HUES6 (cell line): ENCODE data around the gene AGO3.

Experiments used
- H3K27ac ChIP-seq: 2 replicates; pipeline ENCODE4 v1.7.0; 2013; ENCODE audit warnings: low read depth, mild to moderate bottlenecking, low read length, inconsistent platforms
- H3K27me3 ChIP-seq: 2 replicates; pipeline ENCODE4 v1.6.1; 2013; ENCODE audit warnings: low read length; ENCODE audit not compliant: control insufficient read depth, insufficient read depth
- H3K36me3 ChIP-seq: 2 replicates; pipeline ENCODE4 v1.6.1; 2013; ENCODE audit warnings: low read length; ENCODE audit not compliant: control insufficient read depth, insufficient read depth
- H3K4me1 ChIP-seq: 2 replicates; pipeline ENCODE4 v1.6.1; 2013; ENCODE audit warnings: low read length; ENCODE audit not compliant: control insufficient read depth, insufficient read depth
- H3K4me3 ChIP-seq: 2 replicates; pipeline ENCODE4 v1.5.1; 2013; ENCODE audit warnings: low read depth, low read length
- H3K9ac ChIP-seq: one replicate; pipeline ENCODE4 v1.6.1; 2013; ENCODE audit warnings: mild to moderate bottlenecking, low read length
- H3K9me3 ChIP-seq: 2 replicates; pipeline ENCODE4 v1.6.1; 2013; ENCODE audit warnings: low read depth, low read length; ENCODE audit not compliant: control insufficient read depth, insufficient read depth

The AGO3 gene

DNA sequence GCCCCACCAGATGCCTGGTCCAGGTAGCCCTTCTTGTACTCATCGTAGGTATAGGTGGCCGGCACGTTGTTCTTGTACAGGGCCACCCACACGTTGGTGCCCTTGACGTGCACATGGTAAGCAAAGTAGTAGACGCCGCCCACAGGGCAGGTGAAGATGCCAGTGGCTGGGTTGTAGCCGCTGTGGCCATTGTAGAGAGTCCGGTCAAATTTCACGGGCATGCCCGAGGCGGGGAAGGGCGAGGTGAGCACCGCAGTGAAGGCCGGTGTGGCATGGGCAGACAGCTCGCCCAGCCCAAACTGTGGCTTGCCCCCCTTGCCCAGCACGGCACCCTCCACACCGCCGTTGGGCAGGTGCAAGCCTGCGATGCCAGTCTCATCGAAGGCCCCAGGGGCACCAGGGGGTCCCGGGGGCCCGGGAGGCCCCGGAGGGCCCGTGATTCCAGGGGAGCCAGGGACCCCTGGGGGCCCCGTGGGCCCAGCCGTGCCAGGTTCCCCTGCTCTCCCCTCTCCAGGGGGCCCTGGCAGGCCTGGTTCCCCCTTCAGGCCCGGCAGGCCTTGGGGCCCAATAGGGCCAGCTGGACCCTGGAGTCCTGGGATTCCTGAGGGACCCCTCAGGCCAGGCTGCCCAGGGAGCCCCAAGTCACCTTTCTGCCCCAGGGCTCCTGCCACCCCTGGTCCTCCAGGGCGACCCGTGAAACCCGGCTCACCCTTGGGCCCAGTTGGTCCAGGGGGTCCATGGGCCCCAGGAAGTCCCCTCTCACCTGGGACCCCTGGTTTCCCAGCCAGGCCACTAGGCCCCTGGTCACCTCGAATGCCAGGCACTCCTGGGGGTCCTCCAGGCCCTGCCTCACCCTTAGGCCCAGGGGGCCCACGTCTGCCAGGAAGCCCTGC is 167.0 kb downstream of the AGO3 start:
- no peak overlapping the region for H3K4me3 ChIP-seq
- H3K36me3 ChIP-seq, result peaks cover 32% of the 10 kb centered on the region
- H3K9me3 ChIP-seq, result no peaks in the 10 kb centered on the region
- no peak overlapping the region for H3K9ac ChIP-seq
- H3K4me1 ChIP-seq, result peaks cover 8% of the 10 kb centered on the region
- no peak overlapping the region for H3K27ac ChIP-seq
- H3K27me3 ChIP-seq, result no peaks in the 10 kb centered on the region

DNA sequence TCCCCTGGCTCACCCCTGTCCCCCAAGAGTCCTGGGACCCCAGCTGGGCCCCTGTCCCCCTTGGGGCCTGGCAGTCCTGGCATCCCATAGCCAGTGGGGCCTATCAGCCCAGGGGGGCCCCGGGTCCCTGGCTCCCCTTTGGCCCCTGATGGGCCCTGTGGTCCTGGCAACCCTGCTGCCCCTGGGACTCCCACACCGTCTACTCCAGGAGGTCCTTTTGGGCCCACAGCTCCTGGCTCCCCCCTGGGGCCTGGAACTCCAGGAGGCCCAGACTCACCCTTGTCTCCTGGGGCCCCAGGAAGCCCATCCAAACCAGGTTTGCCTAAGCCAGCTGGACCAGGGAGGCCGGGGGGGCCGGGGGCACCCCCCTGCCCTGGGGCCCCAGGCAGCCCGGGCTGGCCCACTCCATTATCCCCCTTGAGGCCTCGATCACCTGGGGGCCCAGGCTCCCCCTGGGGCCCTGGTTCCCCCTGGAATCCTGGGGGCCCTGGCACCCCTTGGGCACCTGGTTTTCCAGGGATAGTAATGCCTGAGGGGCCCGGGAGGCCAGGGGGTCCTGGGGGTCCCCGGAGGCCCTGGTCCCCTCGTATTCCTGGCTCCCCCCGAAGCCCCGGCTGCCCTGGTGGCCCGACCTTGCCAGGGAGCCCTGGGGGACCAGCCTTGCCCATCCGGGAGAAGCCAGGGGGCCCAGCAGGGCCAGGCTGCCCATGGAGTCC is 167.9 kb downstream of the AGO3 start:
- H3K4me3 ChIP-seq, result no peak overlapping the region
- H3K9ac ChIP-seq, result no peak overlapping the region
- no peaks in the 10 kb centered on the region for H3K9me3 ChIP-seq
- peaks cover 23% of the 10 kb centered on the region for H3K36me3 ChIP-seq
- peaks cover 8% of the 10 kb centered on the region for H3K4me1 ChIP-seq
- no peaks in the 10 kb centered on the region for H3K27me3 ChIP-seq
- no peak overlapping the region for H3K27ac ChIP-seq

DNA sequence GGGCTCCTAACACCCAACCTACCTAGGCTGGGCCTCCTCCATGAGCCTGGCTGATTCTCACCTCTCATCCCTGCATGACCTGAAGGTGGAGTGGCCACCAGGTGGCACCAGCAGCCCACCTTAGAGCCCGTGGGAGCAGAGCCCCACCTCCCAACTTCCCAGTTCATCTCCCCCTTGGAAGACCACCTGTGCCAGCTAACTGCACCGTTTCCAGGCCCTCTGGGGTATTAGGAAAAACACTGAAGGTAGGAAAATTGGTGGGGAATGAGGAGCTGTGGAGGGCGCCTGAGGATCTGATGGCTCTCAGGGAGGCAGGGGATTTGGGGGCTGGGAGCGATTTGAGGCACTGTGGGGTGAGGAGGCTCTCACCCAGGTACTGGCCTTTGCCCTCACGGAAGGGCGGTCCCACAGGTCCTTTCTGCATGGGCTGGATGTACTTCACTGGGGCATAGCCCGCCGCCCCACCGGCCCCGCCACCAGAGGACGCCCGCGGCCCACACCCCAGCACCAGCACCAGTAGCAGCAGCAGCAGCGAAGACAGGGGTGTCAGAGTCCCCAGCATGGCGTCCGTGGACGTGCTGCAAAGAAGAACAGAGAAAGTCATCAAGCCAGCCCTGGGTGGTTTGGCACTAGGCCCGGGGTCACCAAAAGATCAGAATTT is 168.9 kb downstream of the AGO3 start:
- Histone ChIP-seq H3K27me3 (no peaks in the 10 kb centered on the region), H3K36me3 (peaks cover 13% of the 10 kb centered on the region), H3K4me1 (peaks cover 8% of the 10 kb centered on the region), H3K9me3 (no peaks in the 10 kb centered on the region), H3K4me3 (no peak overlapping the region), H3K9ac (no peak overlapping the region), H3K27ac (no peak overlapping the region)

GRCh38 chr1:36100376-36100775 is 169.5 kb downstream of the AGO3 start:
- Histone ChIP-seq H3K36me3 (peaks cover 9% of the 10 kb centered on the region), H3K27ac (no peak overlapping the region), H3K27me3 (no peaks in the 10 kb centered on the region), H3K4me3 (no peak overlapping the region), H3K9ac (no peak overlapping the region), H3K4me1 (peaks cover 8% of the 10 kb centered on the region), H3K9me3 (no peaks in the 10 kb centered on the region)

DNA sequence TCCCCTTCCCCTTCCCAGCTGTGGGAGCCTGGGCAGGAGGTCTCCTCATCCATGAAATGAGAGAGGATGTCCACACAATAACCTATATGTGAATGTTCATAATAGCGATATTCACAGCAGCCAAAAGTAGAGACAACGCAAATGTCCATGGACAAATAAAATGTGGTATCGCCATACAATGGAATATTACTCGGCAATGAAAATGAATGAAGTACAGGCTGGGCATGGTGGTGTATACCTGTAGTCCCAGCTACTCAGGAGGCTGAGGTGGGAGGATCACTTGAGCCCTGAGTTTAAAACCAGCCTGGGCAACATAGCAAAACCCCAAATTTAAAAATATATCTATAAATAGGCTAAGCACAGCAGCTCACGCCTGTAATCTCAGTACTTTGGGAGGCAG is 170.6 kb downstream of the AGO3 start:
- no peak overlapping the region for H3K4me3 ChIP-seq
- no peaks in the 10 kb centered on the region for H3K36me3 ChIP-seq
- H3K27ac ChIP-seq, result no peak overlapping the region
- H3K9me3 ChIP-seq, result no peaks in the 10 kb centered on the region
- peaks cover 8% of the 10 kb centered on the region for H3K4me1 ChIP-seq
- no peak overlapping the region for H3K9ac ChIP-seq
- no peaks in the 10 kb centered on the region for H3K27me3 ChIP-seq

DNA sequence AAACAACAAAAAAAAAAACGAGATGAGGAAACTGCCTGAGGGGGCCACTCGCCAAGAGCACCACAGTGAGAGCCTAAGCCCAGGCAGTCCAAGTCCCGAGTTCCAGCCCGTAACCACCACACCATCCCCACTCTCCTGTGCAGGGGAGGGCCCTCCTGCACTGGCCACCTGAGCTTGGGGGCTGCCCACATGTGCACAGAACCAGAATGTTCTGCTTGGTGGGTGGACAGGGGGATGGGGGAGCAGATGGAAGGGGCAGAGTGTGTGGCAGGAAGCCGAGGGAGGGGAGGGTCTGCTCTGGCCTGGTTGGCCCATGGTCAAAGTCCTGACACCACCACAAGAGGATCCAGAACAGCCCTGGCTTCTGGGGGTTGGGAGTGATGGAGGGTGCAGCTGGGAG is 175.4 kb downstream of the AGO3 start:
- Histone ChIP-seq H3K4me1 (0 out of 2 replicates have a peak, but pooled peaks cover 3% of the 10 kb centered on the region), H3K27me3 (no peaks in the 10 kb centered on the region), H3K4me3 (no peak overlapping the region), H3K9ac (no peak overlapping the region), H3K36me3 (no peaks in the 10 kb centered on the region), H3K9me3 (no peaks in the 10 kb centered on the region), H3K27ac (no peak overlapping the region)

DNA sequence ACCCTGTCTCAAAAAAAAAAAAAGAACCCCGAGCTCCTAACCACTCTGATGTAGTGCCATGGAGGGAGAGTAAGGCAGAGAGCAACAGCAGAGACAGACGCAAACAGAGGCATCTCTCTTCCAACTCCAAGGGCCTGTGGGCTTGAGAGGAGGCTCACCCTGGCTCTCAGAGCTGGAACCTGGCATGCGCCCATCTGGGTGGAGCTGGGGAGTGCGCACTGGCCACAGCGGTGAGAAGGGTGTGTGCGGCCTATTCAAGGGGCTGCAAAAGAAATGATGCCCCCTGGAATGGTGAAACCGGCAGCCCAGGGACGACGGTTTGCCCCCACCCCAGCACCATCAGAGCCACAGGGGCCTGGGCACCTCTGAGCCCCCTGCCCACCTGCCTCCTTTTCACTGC is 176.5 kb downstream of the AGO3 start:
- Histone ChIP-seq H3K27ac (no peak overlapping the region), H3K9ac (no peak overlapping the region), H3K27me3 (no peaks in the 10 kb centered on the region), H3K9me3 (no peaks in the 10 kb centered on the region), H3K4me3 (no peak overlapping the region), H3K36me3 (no peaks in the 10 kb centered on the region), H3K4me1 (0 out of 2 replicates have a peak, but pooled peaks cover 3% of the 10 kb centered on the region)

DNA sequence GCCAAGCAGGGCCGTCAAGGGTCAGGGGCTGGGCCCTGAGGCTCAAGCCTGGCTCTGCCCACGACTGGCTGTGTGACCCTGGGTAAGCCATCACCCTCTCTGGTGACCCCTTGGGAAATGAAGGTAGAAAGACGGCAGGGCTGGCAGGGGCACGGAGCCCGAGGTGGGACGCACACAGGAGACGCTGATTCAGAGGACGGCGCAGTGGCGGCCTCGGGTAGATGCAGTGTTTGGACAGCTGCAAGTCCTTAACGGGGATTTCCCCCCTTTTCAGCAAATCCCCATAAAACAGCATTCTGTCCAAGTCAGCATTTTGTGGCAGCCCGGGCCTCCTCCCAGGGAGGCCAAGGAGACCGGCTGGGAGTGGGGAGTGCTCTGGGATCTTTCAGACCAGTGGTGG is 177.4 kb downstream of the AGO3 start:
- no peak overlapping the region for H3K9ac ChIP-seq
- H3K4me3 ChIP-seq, result no peak overlapping the region
- H3K9me3 ChIP-seq, result no peaks in the 10 kb centered on the region
- no peaks in the 10 kb centered on the region for H3K27me3 ChIP-seq
- no peak overlapping the region for H3K27ac ChIP-seq
- H3K36me3 ChIP-seq, result no peaks in the 10 kb centered on the region
- H3K4me1 ChIP-seq, result 0 out of 2 replicates have a peak, but pooled peaks cover 3% of the 10 kb centered on the region

GRCh38 chr1:36109041-36109679 is 178.3 kb downstream of the AGO3 start:
- Histone ChIP-seq H3K4me1 (peaks cover 3% of the 10 kb centered on the region; the same call in 1 of the 2 replicates), H3K27ac (peak overlapping the region; percentile 15; the same call in 1 of the 2 replicates), H3K4me3 (no peak overlapping the region), H3K36me3 (no peaks in the 10 kb centered on the region), H3K9me3 (no peaks in the 10 kb centered on the region), H3K27me3 (no peaks in the 10 kb centered on the region), H3K9ac (no peak overlapping the region)

- Histone ChIP-seq H3K4me3 (no peak overlapping the region), H3K36me3 (no peaks in the 10 kb centered on the region), H3K27ac (no peak overlapping the region), H3K4me1 (peaks cover 14% of the 10 kb centered on the region; the same call in 1 of the 2 replicates), H3K27me3 (no peaks in the 10 kb centered on the region), H3K9me3 (no peaks in the 10 kb centered on the region), H3K9ac (no peak overlapping the region)
These were observed 180.2 kb downstream of the AGO3 start for GRCh38 chr1:36111151-36111550.
